ENCODE data around the gene COBL. TPM values are rescaled to one million over a fixed set of nuclear protein-coding genes. Genes with fewer than 3 reads are reported as not detected.

COBL gene
- total and polyA plus RNA-seq, 10 of the 15 experiments (the other 5 are each of a cell fraction or from before 2014, with no cell fraction given): 0.21 TPM; not detected in 9

- TF ChIP-seq POLR2AphosphoS2 (IDR thresholded peaks at IDR 0.05; ENCODE audit: low read depth, low read length) (no peak), KAT2A (conservative IDR thresholded peaks at IDR 0.05; ENCODE audit: control insufficient read depth, low read depth, low read length) (no peak), ZBED1 (IDR thresholded peaks at IDR 0.05; ENCODE audit: borderline replicate concordance) (no peak), POU2F2 (IDR thresholded peaks at IDR 0.05; ENCODE audit: borderline replicate concordance, low read depth, low read length) (no peak), TCF7 (IDR thresholded peaks at IDR 0.05; ENCODE audit: borderline replicate concordance) (no peak), ZBTB33 (IDR thresholded peaks at IDR 0.05) (no peak), GATAD2B (conservative IDR thresholded peaks at IDR 0.05; ENCODE audit: low read depth) (no peak), CHD1 (IDR thresholded peaks at IDR 0.05; ENCODE audit: low read depth, low read length) (no peak), TCF3 (IDR thresholded peaks at IDR 0.05; ENCODE audit: borderline replicate concordance, insufficient read depth, low read depth, low read length) (no peak), CHD4 (IDR thresholded peaks at IDR 0.05) (no peak), MEF2B (IDR thresholded peaks at IDR 0.05; ENCODE audit: partially characterized antibody, poor library complexity, severe bottlenecking) (no peak), MLLT1 (IDR thresholded peaks at IDR 0.05) (no peak), IRF3 (IDR thresholded peaks at IDR 0.05) (no peak), SMC3 (IDR thresholded peaks at IDR 0.05; ENCODE audit: borderline replicate concordance, low read length) (no peak), PBX3 (IDR thresholded peaks at IDR 0.05; ENCODE audit: insufficient replicate concordance, low read depth, low read length) (no peak), ZNF384 (IDR thresholded peaks at IDR 0.05; ENCODE audit: borderline replicate concordance, low read depth, low read length) (no peak), NFYB (IDR thresholded peaks at IDR 0.05; ENCODE audit: insufficient read depth, low read depth, low read length) (no peak), SIN3A (IDR thresholded peaks at IDR 0.05; ENCODE audit: low read depth, low read length) (no peak), BRCA1 (IDR thresholded peaks at IDR 0.05; ENCODE audit: low read depth, low read length) (no peak)
- H3K79me2 ChIP-seq (ENCODE audit: control insufficient read depth, insufficient read depth, low read length): no peaks in the 10 kb centered on the region
- ATAC-seq (no peak), FAIRE-seq (no peak), DNase-seq (ENCODE audit: low read depth, low spot score) (no peak)
- H3K9ac ChIP-seq (ENCODE audit: control insufficient read depth, insufficient read depth, low read length): no peak overlapping the region
- in situ Hi-C loops (cut with MboI): no loop called here
- H3K9me3 ChIP-seq (replicated peaks; ENCODE audit: control insufficient read depth, insufficient read depth, low read length): no peaks in the 10 kb centered on the region
- BruUV-seq (replicated peaks): no TSS peak
- H3K4me3 ChIP-seq: no peak overlapping the region
- intact Hi-C loops (cut with micrococcal nuclease; ENCODE audit: unreplicated experiment): no loop called here
- WGBS (ENCODE audit: insufficient coverage, insufficient replicate concordance, low lambda C conversion rate, missing lambda C conversion rate): 27% methylated on average over 9 of the region's 9 CpGs
- no peaks in the 10 kb centered on the region for H4K20me1 ChIP-seq (ENCODE audit: control insufficient read depth, insufficient read depth)
- CTCF ChIA-PET: no interaction called here
- no peaks in the 10 kb centered on the region for H3K4me1 ChIP-seq (ENCODE audit: control insufficient read depth, insufficient read depth, low read length)
- RAD21 ChIA-PET (ENCODE audit: unreplicated experiment): no interaction called here
- H3K36me3 ChIP-seq (ENCODE audit: control insufficient read depth in 2 of 2, insufficient read depth in 2 of 2, low read length in 1 of 2): no peaks in the 10 kb centered on the region
- H2AFZ ChIP-seq (ENCODE audit: control insufficient read depth, low read depth, low read length): no peak overlapping the region
- no peak overlapping the region for H3K27ac ChIP-seq (ENCODE audit: control insufficient read depth, insufficient read depth)
- H3K4me2 ChIP-seq (ENCODE audit: control insufficient read depth, insufficient read depth): no peak overlapping the region
- POLR2A ChIA-PET: no interaction called here
- no peaks in the 10 kb centered on the region; a peak in 1 of 4 replicates for H3K27me3 ChIP-seq (replicated peaks in 1 of 2; ENCODE audit: control insufficient read depth in 2 of 2, insufficient read depth in 2 of 2, low read length in 1 of 2)
- SMC1A ChIA-PET (ENCODE audit: uncharacterized antibody, unreplicated experiment): no interaction called here
Measured at GRCh38 chr7:51213618-51214017, 103.0 kb downstream of the COBL start.

Data from GM12878 (cell line).